Caco-2 (cell line): ENCODE measurements around the gene SORBS2. TPM values are rescaled to one million over a fixed set of nuclear protein-coding genes. Genes with fewer than 3 reads are reported as not detected.

Experiments
- BruUV-seq: library from RNA; stranded (reverse); fragments of 400-500 nt; replicated peaks from 2 replicates; lab custom pipeline; 2021; lab: Mats Ljungman, UMichigan
- CTCF ChIA-PET: fragments of 300-600 bp; sonication (Branson Sonifier 250); formaldehyde crosslinking; loops from one replicate; lab custom pipeline; 2022; ENCODE audit warnings: antibody characterized with exemption; lab: Charles Lee
- POLR2A ChIA-PET: fragments of 300-600 bp; sonication (Branson Sonifier 250); formaldehyde crosslinking; loops from one replicate; lab custom pipeline; 2022; ENCODE audit warnings: antibody characterized with exemption; lab: Charles Lee
- DNase-seq, 2 experiments: peaks; one replicate each; pipeline versions ENCODE4 v3.0.0 to v3.0.0-alpha.2; 2020 to 2022
- H3K27me3 ChIP-seq: replicated peaks from 2 replicates; pipeline ENCODE4 v1.6.0; 2011; ENCODE audit warnings: low read length; ENCODE audit not compliant: control insufficient read depth, insufficient read depth
- H3K36me3 ChIP-seq: 2 replicates; pipeline ENCODE4 v1.5.1; 2011; ENCODE audit warnings: low read length; ENCODE audit not compliant: control insufficient read depth, insufficient read depth
- H3K4me1 ChIP-seq: fragments of 250-450 bp; sonication (Bioruptor Pico); 2 replicates; pipeline ENCODE4 v1.5.1; 2020; ENCODE audit warnings: mild to moderate bottlenecking
- H3K4me3 ChIP-seq: 2 replicates; pipeline ENCODE4 v1.5.1; 2011; ENCODE audit warnings: low read depth, mild to moderate bottlenecking, control low read depth, low read length
- H3K9me3 ChIP-seq: fragments of 250-450 bp; sonication (Bioruptor Pico); 2 replicates; pipeline ENCODE4 v1.5.1; 2020; ENCODE audit warnings: mild to moderate bottlenecking, moderate library complexity
- H3K27ac Mint-ChIP-seq: one replicate; pipeline ENCODE4 v1.8.0; 2022; ENCODE audit warnings: mixed read lengths; ENCODE audit not compliant: unreplicated experiment
- H3K27me3 Mint-ChIP-seq: one replicate; pipeline ENCODE4 v1.8.0; 2022; ENCODE audit warnings: mixed read lengths; ENCODE audit not compliant: insufficient read depth, unreplicated experiment
- H3K36me3 Mint-ChIP-seq: one replicate; pipeline ENCODE4 v1.8.0; 2022; ENCODE audit warnings: mild to moderate bottlenecking, mixed read lengths; ENCODE audit not compliant: insufficient read depth, unreplicated experiment
- H3K4me1 Mint-ChIP-seq: one replicate; pipeline ENCODE4 v1.8.0; 2022; ENCODE audit warnings: low read depth, mixed read lengths; ENCODE audit not compliant: unreplicated experiment
- H3K4me3 Mint-ChIP-seq: one replicate; pipeline ENCODE4 v1.8.0; 2022; ENCODE audit warnings: mild to moderate bottlenecking, moderate library complexity, mixed read lengths; ENCODE audit not compliant: unreplicated experiment
- H3K9me3 Mint-ChIP-seq: one replicate; pipeline ENCODE4 v1.8.0; 2022; ENCODE audit warnings: mixed read lengths; ENCODE audit not compliant: unreplicated experiment
- intact Hi-C: fragments of 100-400 bp; cut with micrococcal nuclease; formaldehyde crosslinking; loops from one replicate; pipeline ENCODE4 v1.10.0; 2022; ENCODE audit not compliant: unreplicated experiment
- total RNA-seq: library from RNA; stranded (reverse); gene quantifications from 2 replicates; pipeline ENCODE4 v1.2.3, GENCODE V29; 2022
- TF ChIP-seq, protein P1 (sequence below), 2 experiments: fragments of 200-600 bp in 1 of 2; IDR thresholded peaks; 1 replicate in 1 of 2; 2 replicates in 1 of 2; pipeline versions ENCODE4 v1.5.1 to v1.8.0; 2011 to 2022; ENCODE audit warnings: antibody characterized with exemption in 1 of 2, control low read depth in 1 of 2, inconsistent platforms in 1 of 2, low read depth in 1 of 2, low read length in 1 of 2, mild to moderate bottlenecking in 1 of 2, moderate library complexity in 1 of 2; ENCODE audit not compliant: insufficient read depth in 1 of 2, severe bottlenecking in 1 of 2, unreplicated experiment in 1 of 2

SORBS2 gene
- total RNA-seq, 1 experiment from 2014 or later: 47.7 TPM

DNA sequence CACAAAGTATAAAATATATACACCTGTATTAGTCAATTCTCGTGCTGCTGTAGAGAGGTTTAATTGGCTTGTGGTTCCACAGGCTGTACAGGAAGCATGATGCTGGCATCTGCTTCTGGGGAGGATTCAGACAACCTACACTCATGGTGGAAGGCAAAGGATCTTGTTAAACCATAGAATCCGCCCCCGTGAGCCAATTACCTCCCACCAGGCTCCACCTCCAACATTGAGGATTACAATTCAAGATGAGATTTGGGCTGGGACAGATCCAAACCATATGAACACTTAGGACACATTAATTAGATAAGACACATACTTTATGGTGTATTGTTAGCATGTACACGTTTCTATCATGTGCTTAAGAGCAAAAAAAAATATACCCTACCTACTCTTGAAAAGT lies 22.1 kb upstream of the SORBS2 start:
- H3K4me1 ChIP-seq: peaks cover 79% of the 10 kb centered on the region
- Mint-ChIP-seq H3K27ac (no peak overlapping the region), H3K4me3 (no peak overlapping the region), H3K27me3 (no peaks in the 10 kb centered on the region), H3K9me3 (peaks cover 9% of the 10 kb centered on the region), H3K36me3 (peaks cover 6% of the 10 kb centered on the region), H3K4me1 (peaks cover 27% of the 10 kb centered on the region)
- POLR2A ChIA-PET: no interaction called here
- H3K36me3 ChIP-seq: no peaks in the 10 kb centered on the region
- CTCF ChIA-PET: no interaction called here
- no peaks in the 10 kb centered on the region for H3K27me3 ChIP-seq
- no peak overlapping the region for H3K4me3 ChIP-seq
- H3K9me3 ChIP-seq: peaks cover 12% of the 10 kb centered on the region; the same call in 1 of the 2 replicates
- no TSS peak for BruUV-seq
- DNase-seq: no peak
- intact Hi-C loops: no loop called here
- TF ChIP-seq, protein P1, sequence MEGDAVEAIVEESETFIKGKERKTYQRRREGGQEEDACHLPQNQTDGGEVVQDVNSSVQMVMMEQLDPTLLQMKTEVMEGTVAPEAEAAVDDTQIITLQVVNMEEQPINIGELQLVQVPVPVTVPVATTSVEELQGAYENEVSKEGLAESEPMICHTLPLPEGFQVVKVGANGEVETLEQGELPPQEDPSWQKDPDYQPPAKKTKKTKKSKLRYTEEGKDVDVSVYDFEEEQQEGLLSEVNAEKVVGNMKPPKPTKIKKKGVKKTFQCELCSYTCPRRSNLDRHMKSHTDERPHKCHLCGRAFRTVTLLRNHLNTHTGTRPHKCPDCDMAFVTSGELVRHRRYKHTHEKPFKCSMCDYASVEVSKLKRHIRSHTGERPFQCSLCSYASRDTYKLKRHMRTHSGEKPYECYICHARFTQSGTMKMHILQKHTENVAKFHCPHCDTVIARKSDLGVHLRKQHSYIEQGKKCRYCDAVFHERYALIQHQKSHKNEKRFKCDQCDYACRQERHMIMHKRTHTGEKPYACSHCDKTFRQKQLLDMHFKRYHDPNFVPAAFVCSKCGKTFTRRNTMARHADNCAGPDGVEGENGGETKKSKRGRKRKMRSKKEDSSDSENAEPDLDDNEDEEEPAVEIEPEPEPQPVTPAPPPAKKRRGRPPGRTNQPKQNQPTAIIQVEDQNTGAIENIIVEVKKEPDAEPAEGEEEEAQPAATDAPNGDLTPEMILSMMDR (IDR thresholded peaks at IDR 0.05; ENCODE audit: insufficient read depth in 1 of 2, low read depth in 1 of 2, low read length in 1 of 2, severe bottlenecking in 1 of 2, unreplicated experiment in 1 of 2): no peak

DNA sequence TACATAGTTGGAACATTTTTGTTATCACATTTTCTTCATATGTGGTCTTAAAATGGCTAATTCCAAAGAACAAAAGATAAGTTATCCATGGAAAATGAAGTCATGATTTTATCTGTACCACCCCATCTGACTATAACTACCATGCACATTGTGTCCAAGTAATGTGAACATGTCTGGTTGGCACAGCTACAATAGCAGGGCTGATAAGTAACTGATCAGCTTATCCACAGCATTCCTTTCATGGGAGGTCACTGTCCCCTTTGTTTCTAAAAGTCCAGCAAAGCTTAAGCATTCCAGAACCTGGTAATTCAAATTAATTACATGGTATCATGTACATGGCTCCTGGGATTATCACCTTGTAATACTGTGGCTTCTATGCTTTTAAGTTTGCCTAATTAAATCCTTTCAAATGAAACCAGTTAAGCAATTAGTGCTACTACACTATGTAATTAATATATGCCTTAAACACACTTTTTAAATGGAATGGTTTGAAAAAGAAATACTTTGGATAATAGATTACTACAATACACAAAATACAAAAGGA lies 21.1 kb upstream of the SORBS2 start:
- no peak for DNase-seq
- peaks cover 6% of the 10 kb centered on the region for H3K36me3 Mint-ChIP-seq
- H3K4me3 Mint-ChIP-seq: no peak overlapping the region
- intact Hi-C loops: no loop called here
- peaks cover 9% of the 10 kb centered on the region for H3K9me3 Mint-ChIP-seq
- Histone ChIP-seq H3K27me3 (no peaks in the 10 kb centered on the region), H3K4me3 (no peak overlapping the region), H3K9me3 (peaks cover 12% of the 10 kb centered on the region; the same call in 1 of the 2 replicates), H3K4me1 (peaks cover 71% of the 10 kb centered on the region), H3K36me3 (no peaks in the 10 kb centered on the region)
- BruUV-seq: no TSS peak
- ChIA-PET CTCF (no interaction called here), POLR2A (no interaction called here)
- peaks cover 32% of the 10 kb centered on the region for H3K4me1 Mint-ChIP-seq
- no peak overlapping the region for H3K27ac Mint-ChIP-seq
- no peaks in the 10 kb centered on the region for H3K27me3 Mint-ChIP-seq
- TF ChIP-seq, protein P1 (IDR thresholded peaks at IDR 0.05; ENCODE audit: insufficient read depth in 1 of 2, low read depth in 1 of 2, low read length in 1 of 2, severe bottlenecking in 1 of 2, unreplicated experiment in 1 of 2): no peak

DNA sequence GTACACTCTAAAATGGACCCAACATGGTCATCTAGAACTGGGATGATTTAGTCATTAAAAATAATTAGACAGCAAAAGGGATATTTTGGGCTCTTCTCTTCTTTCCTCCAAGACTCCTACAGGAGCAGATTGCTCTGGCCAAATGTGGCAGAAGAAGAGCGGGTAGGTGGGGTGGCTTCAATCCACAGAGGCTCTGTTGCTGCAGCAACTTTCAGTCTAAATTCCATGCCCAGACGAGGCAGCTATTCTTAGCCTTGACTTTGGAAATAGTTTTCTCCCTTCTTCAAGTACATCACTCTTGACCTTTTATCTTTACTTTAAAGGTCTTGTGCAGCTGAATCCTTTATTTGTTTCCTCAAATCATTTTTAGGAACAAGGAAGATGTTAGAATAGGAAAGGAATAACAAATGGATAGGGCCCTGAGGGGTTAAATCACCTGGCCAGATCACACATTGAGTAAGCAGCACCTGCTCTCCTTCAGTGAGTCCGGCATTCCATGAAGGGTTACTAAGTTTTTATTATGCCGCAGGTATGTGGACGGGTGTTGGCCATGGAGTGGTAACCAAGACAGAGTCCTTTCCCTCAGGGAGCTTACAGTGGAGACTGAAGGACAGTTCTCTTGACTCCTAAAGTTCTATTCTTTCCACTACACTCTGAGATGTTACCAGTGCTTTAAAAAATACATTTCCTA lies 19.3 kb upstream of the SORBS2 start:
- Mint-ChIP-seq H3K27me3 (no peaks in the 10 kb centered on the region), H3K27ac (peak overlapping the region; percentile 65), H3K4me1 (peaks cover 32% of the 10 kb centered on the region), H3K4me3 (peak overlapping the region; percentile 36), H3K9me3 (peaks cover 9% of the 10 kb centered on the region), H3K36me3 (peaks cover 6% of the 10 kb centered on the region)
- ChIA-PET POLR2A (interaction anchor here (0.6 to 2.1 kb wide), 2 partner anchors 19 to 79 kb away, joined by 3 to 13 read pairs; partner anchors contain the start of gene SORBS2), CTCF (interaction anchor here (1.2 kb wide), 1 partner anchor 190 kb away, joined by 6 read pairs; no protein-coding TSS in a partner anchor)
- H3K36me3 ChIP-seq: no peaks in the 10 kb centered on the region
- no peaks in the 10 kb centered on the region for H3K27me3 ChIP-seq
- H3K4me3 ChIP-seq: no peak overlapping the region
- intact Hi-C loops: no loop called here
- H3K4me1 ChIP-seq: peaks cover 56% of the 10 kb centered on the region
- TF ChIP-seq, protein P1 (IDR thresholded peaks at IDR 0.05; ENCODE audit: insufficient read depth in 1 of 2, low read depth in 1 of 2, low read length in 1 of 2, severe bottlenecking in 1 of 2, unreplicated experiment in 1 of 2): no peak
- peaks cover 12% of the 10 kb centered on the region; the same call in 1 of the 2 replicates for H3K9me3 ChIP-seq
- peak; percentile 28 to 66 for DNase-seq
- no TSS peak for BruUV-seq
